Neural crest cell (in vitro differentiated cells): Measurements from ENCODE around the gene TMEM200A. TPM values are rescaled to one million over a fixed set of nuclear protein-coding genes. Genes with fewer than 3 reads are reported as not detected.

ENCODE experiments used
- DNase-seq: peaks from one replicate; pipeline ENCODE4 v3.0.0; 2021; ENCODE audit warnings: low read depth, mixed read lengths, low spot score
- H3K27ac Mint-ChIP-seq: one replicate; pipeline ENCODE4 v1.8.0; 2021; ENCODE audit warnings: mild to moderate bottlenecking, mixed read lengths; ENCODE audit not compliant: unreplicated experiment
- H3K27me3 Mint-ChIP-seq: 2 replicates; pipeline ENCODE4 v1.8.0; 2021; ENCODE audit warnings: low read depth, mild to moderate bottlenecking, mixed read lengths
- H3K36me3 Mint-ChIP-seq: 2 replicates; pipeline ENCODE4 v1.8.0; 2021; ENCODE audit warnings: low read depth, mild to moderate bottlenecking, mixed read lengths
- H3K4me1 Mint-ChIP-seq: 2 replicates; pipeline ENCODE4 v1.8.0; 2021; ENCODE audit warnings: mixed read lengths
- H3K4me3 Mint-ChIP-seq: one replicate; pipeline ENCODE4 v1.8.0; 2021; ENCODE audit warnings: mild to moderate bottlenecking, mixed read lengths
- H3K9me3 Mint-ChIP-seq: 2 replicates; pipeline ENCODE4 v1.8.0; 2021; ENCODE audit warnings: mixed read lengths
- total RNA-seq: library from RNA; stranded (reverse); gene quantifications from 2 replicates; pipeline ENCODE4 v1.2.1, GENCODE V29; 2021
- TF ChIP-seq, protein P1 (sequence below): fragments of 200-600 bp; sonication (generic); conservative IDR thresholded peaks from 2 replicates; pipeline ENCODE4 v1.5.0; 2021; ENCODE audit warnings: antibody characterized with exemption, mild to moderate bottlenecking

TMEM200A gene
- total RNA-seq, 1 donor from 2014 or later: 2.9 TPM

DNA sequence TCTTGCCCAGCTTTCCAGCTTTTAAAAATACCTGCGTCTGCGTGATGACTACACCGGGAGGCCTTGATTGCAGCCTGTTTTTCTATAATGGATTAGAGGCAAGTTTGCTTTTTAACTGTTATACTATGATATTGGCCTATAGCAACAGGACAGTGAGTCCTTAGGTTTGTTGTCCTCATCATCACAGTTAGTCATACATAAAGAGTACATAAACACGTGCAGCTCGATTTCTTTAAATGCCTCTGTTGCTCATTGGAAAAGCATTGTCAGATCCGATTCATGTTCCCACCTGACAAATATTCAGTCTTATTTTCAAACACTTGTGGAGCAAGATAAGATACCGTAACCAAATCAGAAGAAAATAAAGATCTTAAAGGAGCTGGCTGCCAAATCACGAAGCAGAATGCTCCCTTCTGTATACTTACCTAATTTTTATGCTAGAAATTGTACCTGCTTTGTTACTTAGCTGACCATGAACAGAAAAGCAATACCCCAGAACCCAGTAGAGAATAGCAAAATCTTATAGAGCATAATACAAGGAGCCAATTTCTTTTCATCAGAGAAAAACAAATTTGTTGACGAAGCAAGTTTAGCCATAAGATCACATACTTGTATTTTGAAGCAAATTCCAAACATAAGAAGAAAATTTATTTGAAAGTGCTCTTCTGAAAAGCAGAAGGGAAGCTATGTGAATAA, 100.4 kb downstream of the TMEM200A start:
- Mint-ChIP-seq H3K36me3 (no peaks in the 10 kb centered on the region), H3K27me3 (peaks cover 25% of the 10 kb centered on the region), H3K4me3 (no peak overlapping the region), H3K4me1 (peaks cover 23% of the 10 kb centered on the region), H3K9me3 (no peaks in the 10 kb centered on the region), H3K27ac (no peak overlapping the region)
- DNase-seq: no peak
- TF ChIP-seq, protein P1, sequence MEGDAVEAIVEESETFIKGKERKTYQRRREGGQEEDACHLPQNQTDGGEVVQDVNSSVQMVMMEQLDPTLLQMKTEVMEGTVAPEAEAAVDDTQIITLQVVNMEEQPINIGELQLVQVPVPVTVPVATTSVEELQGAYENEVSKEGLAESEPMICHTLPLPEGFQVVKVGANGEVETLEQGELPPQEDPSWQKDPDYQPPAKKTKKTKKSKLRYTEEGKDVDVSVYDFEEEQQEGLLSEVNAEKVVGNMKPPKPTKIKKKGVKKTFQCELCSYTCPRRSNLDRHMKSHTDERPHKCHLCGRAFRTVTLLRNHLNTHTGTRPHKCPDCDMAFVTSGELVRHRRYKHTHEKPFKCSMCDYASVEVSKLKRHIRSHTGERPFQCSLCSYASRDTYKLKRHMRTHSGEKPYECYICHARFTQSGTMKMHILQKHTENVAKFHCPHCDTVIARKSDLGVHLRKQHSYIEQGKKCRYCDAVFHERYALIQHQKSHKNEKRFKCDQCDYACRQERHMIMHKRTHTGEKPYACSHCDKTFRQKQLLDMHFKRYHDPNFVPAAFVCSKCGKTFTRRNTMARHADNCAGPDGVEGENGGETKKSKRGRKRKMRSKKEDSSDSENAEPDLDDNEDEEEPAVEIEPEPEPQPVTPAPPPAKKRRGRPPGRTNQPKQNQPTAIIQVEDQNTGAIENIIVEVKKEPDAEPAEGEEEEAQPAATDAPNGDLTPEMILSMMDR: no peak

GRCh38 chr6:130466748-130467061, 100.9 kb downstream of the TMEM200A start:
- Mint-ChIP-seq H3K27me3 (peaks cover 23% of the 10 kb centered on the region), H3K4me3 (no peak overlapping the region), H3K9me3 (no peaks in the 10 kb centered on the region), H3K27ac (no peak overlapping the region), H3K36me3 (no peaks in the 10 kb centered on the region), H3K4me1 (peaks cover 23% of the 10 kb centered on the region)
- DNase-seq: no peak
- TF ChIP-seq, protein P1: no peak

- Mint-ChIP-seq H3K27me3 (peaks cover 24% of the 10 kb centered on the region), H3K36me3 (no peaks in the 10 kb centered on the region), H3K27ac (no peak overlapping the region), H3K4me1 (peaks cover 23% of the 10 kb centered on the region), H3K9me3 (no peaks in the 10 kb centered on the region), H3K4me3 (no peak overlapping the region)
- no peak for DNase-seq
- TF ChIP-seq, protein P1: no peak
Observed at GRCh38 chr6:130467146-130468050, 101.6 kb downstream of the TMEM200A start.

DNA sequence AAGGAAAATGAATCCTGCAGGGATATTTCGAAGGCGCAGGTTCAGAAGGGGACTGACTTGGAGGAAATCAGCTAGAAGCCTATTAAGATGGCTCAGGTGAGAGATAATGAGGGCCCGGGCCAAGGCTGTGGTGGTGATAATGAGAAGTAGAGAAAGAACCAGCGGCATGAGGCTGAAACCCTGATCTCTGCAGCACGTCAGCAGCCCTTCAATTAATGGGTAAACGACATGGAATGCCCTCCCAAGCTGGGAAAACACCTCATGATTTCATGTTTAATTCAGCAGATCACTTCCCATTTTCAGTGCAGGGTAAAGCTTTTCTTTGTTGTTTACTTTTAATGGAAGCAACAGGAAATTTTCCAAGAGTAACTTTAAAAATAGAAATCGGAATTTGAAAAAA, 104.9 kb downstream of the TMEM200A start:
- Mint-ChIP-seq H3K36me3 (no peaks in the 10 kb centered on the region), H3K9me3 (peaks cover 8% of the 10 kb centered on the region), H3K4me1 (peaks cover 23% of the 10 kb centered on the region), H3K27me3 (peaks cover 15% of the 10 kb centered on the region), H3K4me3 (no peak overlapping the region), H3K27ac (no peak overlapping the region)
- no peak for DNase-seq
- TF ChIP-seq, protein P1: no peak

DNA sequence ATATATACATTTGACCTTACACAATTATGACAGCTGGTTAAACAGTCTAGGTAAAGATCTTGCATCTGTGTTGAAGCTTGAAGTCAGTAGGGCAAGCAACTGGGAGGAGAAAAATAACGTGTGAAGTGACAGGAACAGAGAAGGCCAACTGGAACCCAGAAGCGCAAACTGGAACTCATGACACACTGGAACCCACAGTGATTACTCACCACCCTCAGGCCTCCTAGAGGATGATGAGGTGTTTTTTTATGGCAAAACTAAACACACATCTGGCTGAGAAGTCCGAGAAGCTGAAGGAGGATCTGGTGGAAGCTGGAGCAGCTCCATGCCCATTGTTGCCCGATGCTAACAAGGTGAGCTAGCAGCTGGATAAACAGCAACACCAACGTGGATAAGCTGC, 108.1 kb downstream of the TMEM200A start:
- Mint-ChIP-seq H3K4me1 (no peaks in the 10 kb centered on the region), H3K27ac (no peak overlapping the region), H3K9me3 (peaks cover 13% of the 10 kb centered on the region), H3K36me3 (no peaks in the 10 kb centered on the region), H3K27me3 (peaks cover 8% of the 10 kb centered on the region), H3K4me3 (no peak overlapping the region)
- no peak for DNase-seq
- TF ChIP-seq, protein P1: no peak
